UCSD-AML1 (cell line): Measurements from ENCODE around the gene SLC6A17.

Experiments
- DNase-seq: peaks from one replicate; lab custom pipeline; 2025; ENCODE audit not compliant: unreplicated experiment; lab: John Stamatoyannopoulos, UW

SLC6A17 gene

GRCh38 chr1:110172001-110172400 lies 21.7 kb downstream of the SLC6A17 start:
- no peak for DNase-seq

DNA sequence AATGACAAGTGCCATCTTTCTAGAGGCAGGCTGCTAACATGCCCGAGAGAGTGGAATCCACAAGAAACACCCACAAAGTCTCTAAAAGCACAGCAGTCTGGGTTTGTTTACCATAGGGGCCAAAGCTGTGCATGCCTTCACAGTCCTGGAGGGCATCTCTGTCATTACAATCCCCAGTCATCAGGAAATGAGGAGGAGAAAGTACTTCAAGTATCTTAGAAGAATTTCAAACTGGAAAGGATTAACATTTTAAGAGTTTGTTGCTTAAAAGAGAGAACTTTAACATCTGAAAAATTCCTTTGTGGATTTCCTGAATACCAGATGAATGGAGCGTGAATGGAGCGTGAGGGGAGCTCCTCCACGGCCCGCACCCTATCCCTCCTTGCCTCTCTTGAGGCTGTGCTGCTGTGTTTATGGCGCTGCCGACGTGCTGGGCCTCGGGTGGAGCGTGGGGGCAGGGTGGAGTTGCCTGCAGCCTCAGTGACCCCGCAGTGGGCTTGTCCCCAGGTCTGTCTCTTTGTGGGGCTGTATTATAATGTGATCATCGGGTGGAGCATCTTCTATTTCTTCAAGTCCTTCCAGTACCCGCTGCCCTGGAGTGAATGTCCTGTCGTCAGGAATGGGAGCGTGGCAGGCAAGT lies 23.3 kb downstream of the SLC6A17 start:
- no peak for DNase-seq

DNA sequence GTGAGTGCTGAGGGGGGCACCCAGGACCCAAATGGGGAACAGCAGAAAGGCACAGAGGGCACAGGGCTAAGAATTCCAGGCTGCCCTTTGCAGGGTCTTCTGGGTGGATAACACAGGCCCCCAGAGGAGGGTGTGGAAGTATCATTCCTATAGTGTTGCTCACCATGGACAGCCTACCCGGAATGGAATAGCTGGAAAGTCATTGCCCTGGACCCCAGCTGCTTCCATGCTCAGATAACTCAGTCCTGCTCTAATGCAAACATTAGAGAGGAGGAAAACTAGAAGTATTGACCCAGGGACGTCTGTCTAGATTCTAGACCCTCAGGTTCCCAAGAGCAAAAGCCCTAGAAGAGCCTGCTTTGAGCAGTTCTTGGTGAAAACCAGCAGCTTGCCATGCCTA lies 24.7 kb downstream of the SLC6A17 start:
- no peak for DNase-seq

GRCh38 chr1:110176299-110176956 lies 26.1 kb downstream of the SLC6A17 start:
- DNase-seq, result no peak

DNA sequence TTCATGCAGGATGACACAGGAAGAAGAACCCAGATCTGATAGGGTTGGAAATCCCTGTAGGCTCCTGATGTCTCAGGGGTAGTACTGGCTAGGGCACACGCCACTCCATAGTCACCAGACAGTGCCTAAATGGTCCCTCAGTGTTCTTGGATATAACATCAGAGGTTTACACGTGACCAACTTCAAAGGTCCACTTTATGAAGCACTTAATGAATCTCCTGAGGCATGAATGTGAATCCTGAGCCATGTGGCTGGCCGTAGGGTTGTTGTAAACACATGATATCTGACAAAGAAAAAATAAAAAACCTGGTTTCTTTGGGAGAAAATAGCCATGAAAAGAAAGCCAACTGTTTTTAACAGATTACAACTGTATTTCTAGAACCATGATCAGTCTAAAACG lies 27.5 kb downstream of the SLC6A17 start:
- DNase-seq, result no peak

DNA sequence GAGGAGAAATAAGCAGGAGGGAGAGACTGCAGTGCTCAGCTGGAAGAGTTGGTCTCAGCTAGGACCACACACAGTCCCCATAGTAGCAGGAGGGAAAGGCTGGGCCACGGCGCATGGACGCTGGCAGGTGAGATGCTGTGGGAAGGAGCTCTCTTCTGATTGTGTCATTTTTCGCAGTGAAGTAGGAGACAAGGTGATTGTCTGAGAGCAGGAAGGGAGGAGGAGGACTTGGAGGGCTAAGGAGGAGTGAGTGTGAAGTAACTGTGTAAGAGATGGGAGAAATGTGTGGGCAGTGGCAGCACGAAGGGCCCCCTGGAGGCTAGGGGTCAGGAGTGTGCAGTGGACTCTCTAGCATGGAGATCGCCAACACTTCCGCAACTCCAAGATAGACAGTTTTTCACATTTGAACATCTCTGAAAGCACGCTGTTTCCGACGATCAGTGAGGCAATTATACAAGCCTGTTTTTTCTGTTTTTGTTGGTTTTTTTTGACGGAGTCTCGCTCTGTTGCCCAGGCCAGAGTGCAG lies 33.4 kb downstream of the SLC6A17 start:
- no peak for DNase-seq

DNA sequence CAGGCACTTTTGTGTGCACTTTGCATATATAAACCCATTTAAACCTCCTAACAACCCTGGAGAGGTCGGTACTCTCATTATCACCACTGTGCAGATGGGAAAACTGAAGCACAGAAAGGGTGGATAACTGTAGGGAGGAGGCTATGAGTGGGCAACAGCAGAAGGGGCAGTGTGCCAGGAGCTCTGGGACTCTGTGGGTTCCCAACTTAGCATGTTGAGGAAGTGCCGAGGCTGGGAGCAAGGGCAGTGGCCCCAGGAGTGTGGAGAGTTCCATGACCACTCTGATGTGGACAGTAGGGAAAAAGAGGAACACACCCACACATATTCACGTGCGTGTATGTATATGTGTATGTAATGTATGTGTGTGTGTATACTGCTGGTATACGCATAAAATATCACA lies 34.2 kb downstream of the SLC6A17 start:
- DNase-seq, result no peak

- DNase-seq, result no peak
Observed at GRCh38 chr1:110185181-110185580, 34.9 kb downstream of the SLC6A17 start.

DNA sequence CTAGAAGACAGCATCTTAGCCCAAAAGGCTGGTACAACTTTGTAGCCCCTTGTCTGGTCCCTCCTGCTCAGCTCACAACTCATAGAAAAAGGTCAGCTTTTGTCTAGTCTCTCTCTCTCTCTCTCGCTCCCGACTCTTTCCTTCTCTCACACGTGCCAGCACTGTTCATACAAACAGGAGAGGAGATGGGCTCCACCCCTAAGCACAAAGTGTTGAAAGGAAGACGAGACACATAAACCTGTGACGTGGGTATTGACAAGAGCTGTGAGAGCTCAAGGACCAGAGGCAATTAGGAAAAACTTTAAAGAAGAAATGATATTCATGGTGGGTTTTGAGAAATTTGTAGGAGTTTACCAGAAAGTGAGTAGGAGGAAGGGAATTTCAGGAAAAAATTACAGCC lies 36.3 kb downstream of the SLC6A17 start:
- DNase-seq, result no peak

GRCh38 chr1:110187139-110187890 lies 37.0 kb downstream of the SLC6A17 start:
- no peak for DNase-seq

GRCh38 chr1:110188035-110188618 lies 37.8 kb downstream of the SLC6A17 start:
- DNase-seq, result no peak

DNA sequence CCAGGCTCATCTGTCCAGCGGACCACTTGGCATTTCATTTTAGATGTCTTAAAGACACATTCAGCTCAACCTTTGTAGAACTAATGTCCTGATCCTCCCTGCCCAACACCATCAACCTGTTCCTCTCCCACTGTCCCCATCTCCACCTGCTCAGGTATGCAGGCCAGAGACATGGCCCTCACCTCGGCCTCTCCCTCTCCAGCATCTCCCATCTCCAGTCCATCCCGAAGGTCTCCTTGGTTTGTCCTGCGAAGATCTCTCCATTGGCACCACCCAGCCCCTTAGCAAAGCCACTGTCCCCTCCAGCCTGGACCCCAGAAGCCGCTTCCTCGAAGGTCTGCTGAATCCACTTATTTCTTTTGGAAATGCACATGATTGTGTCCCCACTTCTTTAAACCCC lies 38.9 kb downstream of the SLC6A17 start:
- no peak for DNase-seq

GRCh38 chr1:110190282-110190929 lies 40.1 kb downstream of the SLC6A17 start:
- DNase-seq, result no peak

- no peak for DNase-seq
Observed at GRCh38 chr1:110192541-110192940, 42.2 kb downstream of the SLC6A17 start.

DNA sequence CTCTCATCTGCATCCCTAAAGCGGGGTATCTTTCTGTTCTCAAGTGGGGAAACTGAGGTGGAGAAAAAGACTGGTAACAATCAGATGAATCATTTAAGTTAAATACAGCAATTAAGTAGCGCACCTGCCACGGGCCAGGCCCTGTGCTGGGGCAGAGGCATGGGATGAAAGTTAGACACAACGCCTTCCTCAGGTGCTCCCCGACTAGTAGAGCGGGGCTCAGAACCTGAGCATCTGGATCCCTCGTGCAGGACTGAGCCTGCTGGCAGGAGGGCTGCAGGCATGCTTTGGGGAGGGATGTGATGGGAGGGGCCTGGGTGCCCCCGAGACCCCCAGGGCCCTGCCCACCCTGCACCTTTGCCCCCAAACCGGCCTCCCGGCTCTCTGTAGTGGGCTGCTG lies 44.9 kb downstream of the SLC6A17 start:
- DNase-seq, result no peak

GRCh38 chr1:110196917-110197765 lies 46.8 kb downstream of the SLC6A17 start:
- DNase-seq, result no peak

- DNase-seq, result no peak
Observed at GRCh38 chr1:110197905-110198629, 47.8 kb downstream of the SLC6A17 start.

DNA sequence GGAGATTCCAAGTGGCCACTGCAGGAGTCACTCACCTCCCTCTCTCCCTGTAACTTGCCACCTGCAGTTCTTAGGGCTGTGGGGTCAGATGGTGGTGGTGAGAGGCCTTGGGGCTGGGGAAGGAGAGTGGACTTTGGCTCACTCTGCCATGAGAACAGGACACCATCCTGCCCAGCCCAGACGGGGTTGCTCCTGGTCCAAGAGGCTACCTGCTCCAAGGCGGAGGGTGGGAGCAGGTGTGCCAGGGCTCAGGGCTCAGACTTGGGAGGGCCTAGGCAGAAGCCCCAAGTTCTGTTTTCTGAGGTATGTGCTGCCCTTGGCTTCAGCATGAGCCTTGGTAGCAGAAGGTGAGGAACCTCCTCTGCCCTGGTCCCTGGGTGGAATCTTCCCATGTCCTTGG lies 48.5 kb downstream of the SLC6A17 start:
- no peak for DNase-seq

GRCh38 chr1:110200190-110200589 lies 49.9 kb downstream of the SLC6A17 start:
- DNase-seq, result no peak

- DNase-seq, result no peak
Observed at GRCh38 chr1:110200666-110201065, 50.4 kb downstream of the SLC6A17 start.
